Kidney (tissue), 14 donors: ENCODE measurements around the gene PNPLA1. TPM values are rescaled to one million over a fixed set of nuclear protein-coding genes. Genes with fewer than 3 reads are reported as not detected.

Experiments used
- DNase-seq, 5 donors: peaks; one replicate each; pipeline ENCODE4 v3.0.0-alpha.2; 2013 to 2020
- FAIRE-seq: peaks from 2 replicates; lab custom pipeline; 2012; peaks lifted over from hg19 to GRCh38; lab: Jason Lieb, UNC
- H3K27ac ChIP-seq, 2 donors: one replicate each; pipeline ENCODE4 v1.7.0; 2013; ENCODE audit warnings: low read depth in 2 of 2, low read length in 2 of 2, inconsistent platforms in 1 of 2
- H3K27me3 ChIP-seq: one replicate; pipeline ENCODE4 v1.7.1; 2013; ENCODE audit warnings: low read length, inconsistent platforms; ENCODE audit not compliant: control insufficient read depth, insufficient read depth
- H3K36me3 ChIP-seq, 3 donors: one replicate each; pipeline versions ENCODE4 v1.7.0 to v1.7.1; 2013; ENCODE audit warnings: low read length in 3 of 3, control low read depth in 1 of 3, inconsistent platforms in 1 of 3; ENCODE audit not compliant: insufficient read depth in 3 of 3, control insufficient read depth in 2 of 3
- H3K4me1 ChIP-seq, 3 donors: one replicate each; pipeline versions ENCODE4 v1.7.0 to v1.7.1; 2013; ENCODE audit warnings: low read length in 3 of 3, inconsistent platforms in 1 of 3, low read depth in 1 of 3; ENCODE audit not compliant: control insufficient read depth in 2 of 3, insufficient read depth in 2 of 3
- H3K4me3 ChIP-seq, 3 donors: one replicate each; pipeline versions ENCODE4 v1.7.0 to v1.8.1; 2013; ENCODE audit warnings: low read length in 3 of 3, control low read depth in 1 of 3, inconsistent platforms in 1 of 3
- H3K9ac ChIP-seq, 3 donors: one replicate each; pipeline versions ENCODE4 v1.7.0 to v1.7.1; 2013; ENCODE audit warnings: low read length in 3 of 3, control low read depth in 1 of 3, inconsistent platforms in 1 of 3
- H3K9me3 ChIP-seq, 3 donors: one replicate each; pipeline versions ENCODE4 v1.7.0 to v1.7.1; 2013; ENCODE audit warnings: low read length in 3 of 3, control low read depth in 1 of 3, inconsistent platforms in 1 of 3; ENCODE audit not compliant: control insufficient read depth in 2 of 3, insufficient read depth in 1 of 3
- CTCF ChIP-seq: IDR thresholded peaks from 3 replicates; pipeline ENCODE4 v1.5.1; 2012; ENCODE audit warnings: mild to moderate bottlenecking, moderate library complexity, borderline replicate concordance; ENCODE audit not compliant: insufficient read depth; ENCODE audit errors: extremely low read depth
- intact Hi-C: fragments of 100-400 bp; cut with DNase I; formaldehyde crosslinking; loops from one replicate; pipeline ENCODE4 v1.11.1; 2022
- polyA plus RNA-seq: library from polyadenylated mRNA; stranded (reverse); fragments of 350-450 nt; fragmentation: Illumina TruSeq; extraction: RNeasy Lipid Tissue Mini Kit (QIAGEN cat#74804); gene quantifications from one replicate; pipeline ENCODE4 v1.2.3, GENCODE V29; 2014; ENCODE audit warnings: low read depth, low replicate concordance; ENCODE audit not compliant: insufficient read depth
- total RNA-seq: library from RNA; stranded (reverse); fragmentation: NEBNext Ultra II Directional; extraction: Animal tissue kit (Norgen Biotek cat#: 25700); gene quantifications from one replicate; pipeline ENCODE4 v1.2.1, GENCODE V29; 2021
- donor health status: control.
- donor health status: control.
- donor health status: control.
- donor health status: control.
- donor health status: control.
- donor health status: DM: yes; HTN: yes; CAD: no.
- donor health status: Normal renal cell carcinoma (clear cell type).

The PNPLA1 gene
- total and polyA plus RNA-seq, 2 donors from 2014 or later, result 0.19 to 1.2 TPM

- intact Hi-C loops, result no loop called here
- Histone ChIP-seq H3K36me3 (no peaks in the 10 kb centered on the region), H3K27ac (peak overlapping the region in 1 of 2 donors; percentile 7), H3K9ac (peak overlapping the region in 1 of 3 donors; percentile 37), H3K4me3 (peak overlapping the region in 1 of 3 donors; percentile 55), H3K4me1 (peaks cover 0 to 7% (median 0%) of the 10 kb centered on the region in 3 donors), H3K9me3 (no peaks in the 10 kb centered on the region), H3K27me3 (no peaks in the 10 kb centered on the region)
- FAIRE-seq (no peak), DNase-seq (peak; percentile 69 to 91 (median 75))
- TF ChIP-seq CTCF, result peak; percentile 90
Measured at GRCh38 chr6:36340618-36341454, 71.0 kb downstream of the PNPLA1 start.

GRCh38 chr6:36343109-36343680 lies 73.3 kb downstream of the PNPLA1 start:
- Histone ChIP-seq H3K9me3 (no peaks in the 10 kb centered on the region), H3K27me3 (no peaks in the 10 kb centered on the region), H3K4me3 (no peak overlapping the region), H3K36me3 (no peaks in the 10 kb centered on the region), H3K27ac (no peak overlapping the region), H3K9ac (no peak overlapping the region), H3K4me1 (peaks cover 0 to 7% (median 0%) of the 10 kb centered on the region in 3 donors)
- intact Hi-C loops, result no loop called here
- FAIRE-seq (no peak), DNase-seq (no peak)
- no peak for TF ChIP-seq CTCF

GRCh38 chr6:36345681-36346466 lies 76.0 kb downstream of the PNPLA1 start:
- DNase-seq (no peak), FAIRE-seq (no peak)
- no peak for TF ChIP-seq CTCF
- peaks cover 0 to 3% (median 0%) of the 10 kb centered on the region in 3 donors for H3K4me1 ChIP-seq
- no peaks in the 10 kb centered on the region for H3K36me3 ChIP-seq
- no peaks in the 10 kb centered on the region for H3K9me3 ChIP-seq
- H3K27ac ChIP-seq, result no peak overlapping the region
- H3K4me3 ChIP-seq, result no peak overlapping the region
- H3K27me3 ChIP-seq, result no peaks in the 10 kb centered on the region
- H3K9ac ChIP-seq, result no peak overlapping the region
- intact Hi-C loops, result no loop called here
